ENCODE measurements around the gene RBBP8.
A peak's percentile ranks its signal among the peaks of the same experiment; 100 is the strongest.
"Not testable (repeated sequence)": the region's sequence is repeated elsewhere in the genome, so short reads cannot be mapped to it uniquely, and the experiment has no call there.

RBBP8 gene

GRCh38 chr18:22943847-22944246 lies 10.7 kb downstream of the RBBP8 start:
- no peak for DNase-seq (ENCODE audit: low spot score)

DNA sequence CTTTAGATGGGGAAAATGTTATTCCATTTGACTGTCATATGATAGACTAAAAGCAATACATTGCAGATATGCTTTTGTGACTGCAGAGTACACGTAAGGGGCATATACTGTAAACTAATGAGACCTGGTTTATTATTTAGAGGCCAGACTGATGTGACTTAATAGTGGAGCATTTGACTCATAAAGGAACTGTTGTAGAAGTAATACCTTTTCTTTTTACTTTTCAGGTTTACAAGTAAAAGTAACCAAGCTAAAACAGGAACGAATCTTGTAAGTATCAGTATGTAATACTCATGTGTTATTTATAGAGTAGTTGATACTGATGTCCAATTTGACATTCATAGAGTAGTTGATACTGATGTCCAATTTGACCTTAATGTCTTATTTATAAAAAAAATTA lies 13.1 kb downstream of the RBBP8 start:
- no peak for DNase-seq (ENCODE audit: low spot score)

DNA sequence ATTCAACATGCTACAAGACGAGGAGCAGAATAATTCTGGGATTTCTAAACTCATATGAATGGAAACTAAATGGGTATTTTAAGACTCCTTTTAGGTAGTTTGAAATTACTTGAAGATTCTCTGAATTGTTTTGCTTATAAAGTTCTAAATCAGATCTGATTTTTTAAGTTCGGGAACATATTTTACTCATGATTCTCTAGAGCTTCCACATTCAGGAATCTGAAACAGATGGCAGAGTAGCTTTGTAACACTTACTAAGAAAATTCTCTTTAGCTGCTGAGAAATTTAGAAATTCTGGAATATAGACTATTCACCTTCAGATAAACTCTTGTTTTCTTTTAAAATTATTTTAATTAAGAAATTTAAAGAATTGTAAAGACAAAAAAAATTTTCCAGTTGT lies 13.7 kb downstream of the RBBP8 start:
- DNase-seq (ENCODE audit: low spot score) = no peak

GRCh38 chr18:22951823-22952222 lies 18.7 kb downstream of the RBBP8 start:
- no peak for DNase-seq (ENCODE audit: low spot score)

- no peak for DNase-seq (ENCODE audit: low spot score)
Observed at GRCh38 chr18:22952525-22952924, 19.4 kb downstream of the RBBP8 start.

DNA sequence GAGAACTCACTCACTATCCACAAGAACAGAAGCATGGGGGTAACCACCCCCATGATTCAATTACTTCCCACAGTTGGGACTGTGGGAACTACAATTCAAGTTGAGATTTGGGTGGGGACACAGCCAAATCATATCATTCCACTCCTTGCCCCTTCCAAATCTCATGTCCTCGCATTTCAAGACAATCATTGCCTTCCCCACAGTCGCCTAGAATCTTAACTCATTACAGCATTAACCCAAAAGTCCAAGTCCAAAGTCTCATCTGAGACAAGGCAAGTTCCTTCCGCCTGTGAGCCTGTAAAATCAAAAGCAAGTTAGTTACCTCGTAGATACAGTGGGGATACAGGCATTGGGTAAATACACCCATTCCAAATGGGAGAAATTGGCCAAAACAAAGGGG lies 20.9 kb downstream of the RBBP8 start:
- DNase-seq (ENCODE audit: low spot score) = not testable (repeated sequence)

DNA sequence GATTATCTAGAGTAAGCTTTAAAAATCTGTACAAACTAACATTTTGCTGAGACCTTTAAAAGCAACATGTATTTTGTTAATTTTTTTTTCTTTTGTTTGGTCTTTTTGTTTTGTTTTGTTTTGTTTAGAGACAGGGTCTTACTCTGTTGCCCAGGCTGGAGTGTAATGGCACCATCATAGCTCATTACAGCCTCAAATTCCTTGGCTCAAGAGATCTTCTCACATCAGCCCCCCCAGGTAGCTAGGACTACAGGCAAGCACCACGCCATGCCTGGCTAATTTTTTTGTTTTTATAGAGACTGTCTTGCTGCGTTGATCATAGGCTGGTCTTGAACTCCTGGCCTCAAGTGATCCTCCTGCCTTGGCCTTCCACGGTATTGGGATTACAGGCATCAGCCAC lies 23.1 kb downstream of the RBBP8 start:
- no peak for DNase-seq (ENCODE audit: low spot score)

DNA sequence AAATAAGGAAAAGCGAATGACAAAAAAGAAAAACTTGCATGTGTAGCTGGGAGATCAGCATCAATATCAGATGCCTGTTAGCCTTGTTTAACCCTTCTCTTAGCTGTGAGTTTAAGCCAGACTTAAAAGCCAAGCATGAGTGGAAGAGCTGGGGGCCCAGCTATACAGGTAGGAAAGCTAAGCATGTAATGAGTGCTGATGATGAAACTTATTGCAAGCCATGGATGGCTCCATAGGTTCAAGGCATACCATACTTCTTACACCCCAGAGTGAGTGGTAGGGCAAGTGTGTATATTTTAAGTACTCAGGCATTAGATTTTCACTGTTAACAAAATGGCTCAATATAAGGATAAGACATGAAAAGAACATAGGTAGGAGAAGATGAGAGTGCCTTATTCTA lies 28.0 kb downstream of the RBBP8 start:
- no peak for DNase-seq (ENCODE audit: low spot score)

- no peak for DNase-seq (ENCODE audit: low spot score)
Observed at GRCh38 chr18:22962004-22962403, 28.9 kb downstream of the RBBP8 start.

- no peak for DNase-seq (ENCODE audit: low spot score)
Observed at GRCh38 chr18:22964116-22964515, 31.0 kb downstream of the RBBP8 start.

DNA sequence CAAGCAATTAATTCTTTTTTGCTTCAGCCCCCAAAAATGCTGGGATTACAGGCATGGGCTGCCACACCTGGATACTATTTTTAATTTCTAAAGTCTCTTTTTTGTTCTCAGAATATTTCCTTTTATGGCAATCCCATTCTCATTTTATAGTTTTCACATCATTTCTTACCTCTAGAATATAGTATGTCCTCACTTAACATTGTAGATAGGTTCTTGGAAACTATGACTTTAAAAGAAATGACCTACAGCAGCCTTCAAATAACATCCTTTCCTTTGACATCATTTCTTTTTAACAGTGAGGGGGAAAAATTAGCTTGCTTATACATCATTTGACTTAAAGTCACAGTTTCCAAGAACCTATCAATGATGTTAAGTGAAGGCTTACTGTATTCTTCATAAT lies 31.6 kb downstream of the RBBP8 start:
- DNase-seq (ENCODE audit: low spot score) = no peak

DNA sequence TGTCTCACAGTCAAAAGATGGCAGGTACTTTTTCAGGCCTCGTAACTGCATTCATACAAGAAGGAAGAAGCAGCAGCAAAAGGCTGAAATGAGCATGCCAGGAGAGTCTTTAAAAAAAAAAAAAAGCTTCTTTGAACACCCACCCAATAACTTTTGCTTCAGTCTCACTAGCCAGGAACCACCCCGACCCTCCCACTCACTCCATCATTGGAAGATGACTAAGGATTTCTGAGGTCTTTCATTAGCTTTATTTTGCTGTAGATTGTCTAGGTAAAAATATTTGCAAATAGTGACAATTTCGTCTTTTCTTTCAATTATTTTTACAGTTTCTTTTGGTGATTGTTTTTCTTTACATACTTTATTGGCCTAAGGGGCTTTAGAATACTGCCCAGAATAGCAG lies 37.9 kb downstream of the RBBP8 start:
- DNase-seq (ENCODE audit: low spot score) = no peak

DNA sequence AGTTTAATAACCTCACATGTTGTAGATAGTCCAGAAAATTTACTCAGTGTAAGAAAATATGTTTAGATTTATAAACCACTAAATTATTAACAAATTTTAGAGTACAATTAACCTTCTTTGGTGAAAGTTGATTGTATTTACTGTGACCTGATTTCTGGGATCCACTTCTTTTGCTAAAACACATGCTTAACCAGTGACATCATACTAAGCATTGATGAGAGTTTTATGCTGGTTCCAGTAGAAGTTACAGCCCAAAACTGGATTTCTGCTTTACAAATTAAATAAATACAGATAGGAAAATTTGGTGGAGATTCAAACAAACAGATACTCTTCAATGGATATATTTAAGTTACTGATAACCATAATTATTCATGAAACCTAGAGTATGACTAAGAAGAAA lies 40.9 kb downstream of the RBBP8 start:
- no peak for DNase-seq (ENCODE audit: low spot score)

- DNase-seq (ENCODE audit: low spot score) = no peak
Observed at GRCh38 chr18:22974707-22975106, 41.6 kb downstream of the RBBP8 start.

DNA sequence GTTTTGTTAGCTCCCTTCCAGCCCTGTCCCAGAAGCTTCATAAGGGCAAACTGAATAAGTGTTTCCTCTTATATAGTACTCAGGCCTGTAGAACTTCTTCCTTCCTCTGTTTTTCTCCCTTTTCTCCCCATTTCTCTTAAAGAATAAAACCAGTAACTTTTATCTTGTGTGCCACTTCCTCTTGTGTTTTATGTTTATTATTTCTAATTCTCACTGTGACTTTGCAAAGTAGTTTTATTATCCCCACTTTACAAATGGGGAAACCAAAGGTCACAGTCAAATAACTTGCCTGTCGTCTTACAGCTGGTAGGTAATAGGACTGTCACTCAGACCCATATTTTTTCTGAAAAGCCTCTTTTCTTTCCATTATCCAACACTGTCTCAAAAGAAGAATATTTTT lies 42.4 kb downstream of the RBBP8 start:
- no peak for DNase-seq (ENCODE audit: low spot score)

DNA sequence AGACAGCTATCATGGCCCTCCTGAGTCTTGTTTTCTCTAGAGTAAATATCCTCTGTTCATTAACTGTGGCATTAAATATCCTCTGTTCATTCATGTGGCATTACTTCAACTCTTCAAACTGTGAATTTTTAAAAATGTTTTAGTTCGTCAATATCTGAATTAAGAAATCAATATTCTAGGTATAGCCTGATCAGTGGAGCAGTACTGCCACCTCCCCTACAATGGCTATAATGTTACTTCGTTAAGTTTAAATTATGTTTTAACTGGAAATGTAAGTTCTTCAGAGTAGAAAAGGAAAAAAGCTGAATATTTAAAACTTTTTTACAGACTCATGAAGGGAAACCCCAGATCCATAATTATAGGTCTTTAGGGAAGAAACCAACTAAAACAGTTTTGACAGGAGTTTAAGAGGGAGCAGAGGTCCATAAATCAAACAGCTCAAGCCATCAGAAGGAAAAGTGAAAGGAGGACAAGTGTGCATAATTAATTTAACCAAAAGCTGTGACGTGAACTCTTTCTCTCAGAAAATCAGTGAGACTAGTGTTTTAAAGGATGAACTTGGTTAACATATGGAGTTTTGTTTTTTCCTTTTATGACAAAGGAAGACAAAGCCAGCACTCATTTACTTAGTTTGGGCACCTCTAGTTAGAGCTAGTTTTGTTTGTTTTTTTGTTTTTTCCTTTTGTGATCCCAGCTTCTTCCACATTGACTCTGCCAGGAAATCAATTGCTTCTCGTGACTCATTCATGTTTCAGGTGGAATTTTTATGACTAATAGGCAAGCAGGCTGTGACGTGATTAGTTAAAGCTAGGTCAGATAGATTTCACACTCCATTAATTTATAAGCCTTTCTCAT lies 44.9 kb downstream of the RBBP8 start:
- DNase-seq (ENCODE audit: low spot score) = no peak

DNA sequence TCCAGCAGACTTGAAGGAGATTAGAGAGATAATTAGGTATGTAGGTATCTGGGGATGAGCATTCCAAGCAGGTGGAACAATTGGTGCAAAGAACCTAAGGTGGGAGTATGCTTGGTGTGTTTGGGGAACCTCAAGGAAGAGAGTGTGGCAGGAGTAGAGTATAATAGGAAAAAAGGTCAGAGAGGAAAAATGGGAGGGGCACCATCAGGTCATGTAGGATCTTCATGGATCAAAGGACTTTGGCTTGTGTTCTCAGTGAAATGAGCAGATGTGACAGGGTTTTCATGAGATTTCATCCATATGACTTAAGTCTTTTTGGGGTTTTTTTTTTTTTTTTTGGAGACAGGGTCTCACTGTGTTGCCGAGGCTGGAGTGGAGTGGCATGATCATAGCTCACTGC lies 47.3 kb downstream of the RBBP8 start:
- no peak for DNase-seq (ENCODE audit: low spot score)

DNA sequence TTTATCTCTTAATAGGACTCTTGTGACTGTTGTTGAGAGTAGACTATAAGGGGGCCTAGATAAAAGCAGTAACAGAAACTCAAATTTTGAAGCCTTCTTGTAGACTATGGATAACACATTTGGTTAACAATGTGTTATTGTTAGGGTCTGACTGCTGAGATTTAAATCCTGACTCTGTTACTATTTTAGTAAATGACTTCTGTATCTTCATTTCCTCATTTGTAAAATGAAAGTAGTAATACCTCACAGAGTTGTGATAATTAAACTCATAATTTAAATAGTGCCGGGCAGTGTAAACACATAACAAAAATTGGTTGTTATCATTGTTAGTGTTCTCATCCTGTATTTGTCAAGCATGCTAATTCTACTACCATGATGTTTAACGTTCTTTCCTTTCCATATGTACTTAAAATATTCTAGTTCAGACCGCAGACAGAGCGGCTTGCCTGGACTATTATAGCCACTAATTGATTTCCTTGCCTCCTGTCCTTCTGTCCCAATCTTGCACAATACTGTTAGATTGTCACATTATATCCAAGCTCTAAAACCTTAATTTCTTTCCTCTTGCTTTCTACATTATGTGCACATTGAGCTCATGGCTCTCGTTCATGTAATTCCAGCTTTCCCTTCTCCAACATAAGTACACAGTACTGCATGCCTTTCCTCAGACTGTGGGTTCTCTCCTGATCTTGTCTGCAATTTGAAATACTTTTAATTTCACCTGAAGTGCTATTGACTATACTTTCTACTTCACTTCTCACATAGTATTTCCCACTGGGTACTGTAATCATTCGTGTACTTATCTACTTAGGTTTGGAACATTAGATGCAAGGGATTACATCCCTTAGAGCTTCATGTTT lies 48.4 kb downstream of the RBBP8 start:
- no peak for DNase-seq (ENCODE audit: low spot score)

GRCh38 chr18:22983175-22983574 lies 50.0 kb downstream of the RBBP8 start:
- peak; percentile 35 for DNase-seq (ENCODE audit: low spot score)

GRCh38 chr18:22985250-22985649 lies 52.1 kb downstream of the RBBP8 start:
- no peak for DNase-seq (ENCODE audit: low spot score)

GRCh38 chr18:22987547-22988189 lies 54.5 kb downstream of the RBBP8 start:
- DNase-seq (ENCODE audit: low spot score) = no peak

DNA sequence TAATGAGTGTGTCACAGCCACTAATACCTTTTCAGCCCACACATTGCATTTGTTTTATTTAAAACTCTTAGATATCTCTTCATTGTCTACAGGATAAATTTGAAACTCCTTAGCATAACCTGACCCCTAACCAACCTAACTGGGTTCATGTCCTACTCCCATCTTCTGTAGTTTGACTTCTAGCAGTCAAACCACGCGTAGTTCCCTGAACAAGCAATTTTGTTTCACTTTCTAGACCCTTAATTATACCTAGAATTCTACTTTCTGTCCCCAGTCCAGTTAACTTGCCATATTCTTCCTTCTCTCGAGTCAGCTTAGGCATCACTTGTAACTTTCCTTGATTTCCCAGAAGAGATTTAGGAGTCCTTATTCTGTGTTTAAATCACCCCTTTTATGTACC lies 55.1 kb downstream of the RBBP8 start:
- no peak for DNase-seq (ENCODE audit: low spot score)

- DNase-seq (ENCODE audit: low spot score) = no peak
Observed at GRCh38 chr18:22998344-22998743, 65.2 kb downstream of the RBBP8 start.

All from Ammon's horn (tissue), 1 donor.